M059J (cell line): Measurements from ENCODE around the gene CCDC3. TPM values are rescaled to one million over a fixed set of nuclear protein-coding genes. Genes with fewer than 3 reads are reported as not detected.
A peak's percentile ranks its signal among the peaks of the same experiment; 100 is the strongest.

Experiments
- DNase-seq: peaks from one replicate; pipeline ENCODE4 v3.0.0-alpha.2; 2012; ENCODE audit warnings: low read depth
- total RNA-seq: library from RNA; depleted of rRNA; stranded (reverse); fragments of >200 nt; shearing (Covaris generic); gene quantifications from 2 replicates; pipeline ENCODE4 v1.2.3, GENCODE V29; 2014

CCDC3 gene
- total RNA-seq, 1 experiment from 2014 or later: 2.0 TPM

DNA sequence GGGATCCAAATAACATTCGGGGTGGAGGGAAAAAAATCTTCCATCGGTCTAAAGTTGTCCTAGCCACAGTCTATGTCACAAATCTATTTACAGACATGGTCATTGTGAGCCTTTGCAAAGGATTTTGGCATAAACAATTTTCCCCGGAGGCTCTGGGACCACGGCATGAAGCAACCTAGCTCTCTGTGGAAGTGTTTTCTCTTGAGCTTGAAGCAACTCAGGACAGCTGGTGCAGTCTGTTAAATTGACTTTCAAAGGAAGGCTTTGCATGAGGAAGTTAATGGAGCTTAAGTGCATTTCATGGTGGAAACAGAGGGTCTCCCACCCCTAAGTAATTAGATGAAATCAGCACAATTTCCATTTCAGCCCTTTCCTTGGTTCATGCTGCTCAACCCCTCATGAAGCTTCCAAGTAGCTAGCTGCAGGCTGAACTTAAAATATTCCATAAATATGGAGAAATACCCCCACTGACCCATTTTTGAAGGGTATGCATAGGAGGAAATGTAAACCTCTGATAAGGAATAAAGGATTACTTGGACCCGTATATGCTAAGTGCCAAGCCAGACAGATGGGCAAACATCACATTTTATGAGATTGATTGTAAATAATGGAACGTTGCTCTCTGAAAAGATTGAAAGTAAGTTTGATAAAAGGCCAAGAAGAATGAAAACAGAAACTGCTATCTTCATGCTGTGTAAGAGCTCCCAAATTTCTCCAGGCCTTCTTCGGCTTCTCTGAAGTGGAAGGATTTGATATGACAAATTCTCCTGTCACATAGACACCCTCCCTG, 39.9 kb downstream of the CCDC3 start:
- no peak for DNase-seq

DNA sequence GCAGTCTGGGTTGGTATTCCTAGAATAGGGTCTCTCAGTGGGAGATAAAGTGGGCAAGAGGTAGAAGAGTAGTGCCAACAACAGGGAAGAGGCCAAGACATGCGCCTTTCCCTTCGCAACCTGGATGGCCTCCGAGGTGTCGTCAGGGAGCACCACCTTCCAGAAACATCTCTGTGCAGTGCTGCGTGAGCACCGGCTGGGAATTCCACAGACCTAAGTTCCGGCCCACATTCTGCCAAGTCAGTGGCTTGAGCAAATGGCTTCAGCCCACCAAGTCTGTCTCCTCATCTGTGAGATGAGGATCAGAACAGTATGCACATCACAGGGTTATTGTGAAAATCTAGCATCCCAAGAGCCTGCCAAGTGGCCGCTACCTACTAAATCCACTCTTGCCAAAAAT, 40.6 kb downstream of the CCDC3 start:
- DNase-seq: no peak

DNA sequence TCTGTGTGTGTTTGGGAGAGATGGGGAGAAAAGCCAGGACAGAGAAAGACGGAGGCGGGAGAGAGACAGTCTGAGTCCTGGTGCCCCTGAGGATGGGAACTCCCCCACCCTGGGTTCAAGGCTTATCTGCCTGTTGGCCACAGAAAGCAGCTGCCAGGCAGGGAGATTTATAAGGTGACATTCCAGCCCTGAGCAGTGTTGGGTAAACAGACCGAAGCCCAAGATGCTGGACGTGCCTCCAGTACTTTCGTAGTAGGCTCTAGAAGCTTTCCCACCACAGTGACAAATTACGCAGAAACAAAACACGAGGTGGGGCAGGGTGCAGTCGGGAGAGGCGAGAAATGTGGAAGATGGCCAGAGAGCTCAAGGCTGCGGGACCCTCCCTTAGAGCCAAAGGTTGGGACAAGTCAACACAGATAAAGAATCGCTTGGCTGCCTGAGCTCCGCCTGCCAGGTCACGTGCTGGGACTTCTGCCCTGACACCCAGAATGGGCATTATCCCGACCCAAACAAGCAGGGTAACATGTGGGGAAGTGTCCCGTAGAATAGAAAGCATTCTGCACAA, 41.1 kb downstream of the CCDC3 start:
- DNase-seq: no peak

DNA sequence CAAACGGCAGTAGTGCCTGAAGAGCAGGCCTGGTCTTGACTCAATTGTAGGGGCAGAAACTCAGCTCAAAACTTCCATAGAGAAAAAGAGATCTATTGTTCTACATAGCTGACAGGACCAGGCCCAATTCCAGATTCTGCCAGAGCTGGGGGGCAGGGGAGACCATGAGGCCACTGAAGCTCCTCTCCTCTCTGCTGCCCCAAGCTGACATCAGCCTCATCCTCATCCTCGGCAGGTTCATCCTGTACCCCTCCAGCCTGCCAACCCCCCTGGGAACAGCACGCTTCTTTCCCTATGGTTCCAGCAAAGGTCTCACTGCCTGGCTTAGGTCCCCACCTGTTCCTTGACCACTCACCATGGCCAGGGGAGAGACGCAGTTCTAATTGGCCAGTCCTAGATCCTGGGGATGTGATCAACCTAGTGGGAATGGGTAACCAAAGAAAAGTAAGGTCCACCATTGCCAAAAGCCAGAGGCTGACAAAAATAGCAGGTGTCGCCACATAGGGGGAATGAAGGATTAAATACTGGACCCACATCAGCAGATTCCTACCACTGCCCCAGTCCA, 42.9 kb downstream of the CCDC3 start:
- DNase-seq: no peak

DNA sequence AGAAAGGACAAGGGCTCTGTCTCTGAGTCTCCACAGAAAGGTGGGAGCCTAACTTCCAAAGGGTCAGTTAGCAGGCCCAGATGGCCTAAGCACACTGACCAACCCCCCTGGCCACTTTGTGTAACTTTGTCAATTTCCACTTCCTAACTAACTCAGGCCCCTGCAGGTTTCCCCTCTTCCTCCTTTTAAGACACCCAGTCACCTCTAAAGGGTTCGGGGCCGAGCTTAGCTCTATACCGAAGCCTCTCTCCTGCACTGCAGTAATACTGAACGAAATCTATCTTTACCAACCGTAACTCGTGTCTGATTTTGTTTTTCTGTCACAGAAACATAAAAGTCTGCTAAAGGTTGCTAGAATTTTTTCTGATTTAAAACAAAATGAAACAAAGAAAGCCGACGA, 44.4 kb downstream of the CCDC3 start:
- DNase-seq: no peak

DNA sequence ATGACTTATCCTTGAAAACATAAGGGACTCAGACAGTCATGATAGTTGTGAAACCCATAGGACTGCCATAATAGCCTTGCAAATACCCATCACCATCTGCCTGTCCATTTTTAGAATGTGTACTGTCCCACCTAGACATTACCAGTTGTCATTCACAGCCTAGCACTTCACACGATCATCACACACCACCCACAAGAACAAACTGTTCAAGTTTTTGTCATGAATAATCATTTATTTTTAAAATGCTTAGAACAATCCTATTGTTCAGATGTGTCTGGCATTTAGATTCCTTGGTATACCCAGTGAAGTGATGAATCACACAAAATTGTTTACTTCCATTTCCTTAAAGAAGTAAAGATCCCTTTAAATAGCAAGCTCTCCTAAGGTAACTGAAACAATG, 46.6 kb downstream of the CCDC3 start:
- DNase-seq: no peak

DNA sequence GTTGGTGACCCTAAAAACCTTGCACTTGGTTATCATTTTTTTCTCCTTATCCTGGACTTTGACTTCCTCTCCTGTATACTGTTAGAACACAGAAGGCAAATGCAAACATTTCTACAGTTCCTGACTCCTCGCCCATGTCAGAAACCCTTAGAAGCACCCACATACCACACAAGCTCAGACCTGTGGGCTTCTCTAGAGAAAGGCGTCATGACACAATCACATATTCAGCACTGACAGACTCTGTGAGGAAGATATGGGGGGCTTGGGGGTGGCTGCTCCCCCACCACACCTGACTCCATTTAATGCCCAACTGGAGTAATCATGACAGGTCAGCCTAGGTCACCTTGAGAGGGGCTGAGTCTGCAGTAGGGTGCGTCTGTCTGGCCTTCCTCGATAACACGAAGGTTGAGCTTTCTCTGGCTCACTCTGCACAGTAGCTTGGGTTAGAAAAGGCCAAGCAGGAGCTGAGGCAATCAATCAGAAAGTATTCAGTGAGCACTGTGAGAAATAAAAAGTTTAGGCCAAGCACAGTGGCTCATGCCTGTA, 50.9 kb downstream of the CCDC3 start:
- DNase-seq: no peak

DNA sequence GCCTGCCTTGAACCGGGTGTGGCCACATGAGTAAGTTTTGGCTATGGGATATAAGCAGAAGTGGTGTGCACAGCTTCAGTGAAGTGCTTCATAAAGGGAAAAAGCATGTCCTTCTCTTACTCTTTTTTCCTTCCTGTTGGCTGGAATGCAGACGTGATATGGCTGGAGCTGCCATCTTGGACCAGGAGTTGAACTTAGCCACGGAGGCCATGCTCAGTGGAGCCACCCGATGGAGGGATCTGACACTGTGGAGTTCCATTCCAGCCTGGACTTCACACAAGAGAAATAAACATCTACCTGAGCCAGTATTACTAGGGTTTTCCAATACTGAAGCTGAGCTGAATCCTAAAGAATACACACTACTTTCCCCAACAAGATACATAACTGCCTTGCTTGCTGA, 52.3 kb downstream of the CCDC3 start:
- no peak for DNase-seq

DNA sequence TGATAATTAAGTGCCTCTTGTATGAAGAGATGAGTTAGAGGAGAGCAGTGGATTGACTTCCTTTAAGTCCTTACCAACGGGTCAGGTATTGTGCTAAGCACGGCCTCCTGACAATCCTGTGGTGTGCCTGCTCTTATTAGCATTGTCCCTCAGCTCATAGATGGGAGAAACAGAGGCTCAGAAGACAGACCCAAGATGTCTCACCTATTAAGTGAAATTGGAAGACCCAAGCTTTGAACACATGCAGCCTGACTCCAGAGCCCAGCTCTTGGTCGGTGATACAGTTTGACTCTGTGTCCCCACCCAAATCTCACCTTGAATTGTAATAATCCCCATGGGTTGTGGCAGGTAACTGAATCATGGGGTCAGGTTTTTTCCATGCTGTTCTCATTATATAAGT, 53.8 kb downstream of the CCDC3 start:
- no peak for DNase-seq

DNA sequence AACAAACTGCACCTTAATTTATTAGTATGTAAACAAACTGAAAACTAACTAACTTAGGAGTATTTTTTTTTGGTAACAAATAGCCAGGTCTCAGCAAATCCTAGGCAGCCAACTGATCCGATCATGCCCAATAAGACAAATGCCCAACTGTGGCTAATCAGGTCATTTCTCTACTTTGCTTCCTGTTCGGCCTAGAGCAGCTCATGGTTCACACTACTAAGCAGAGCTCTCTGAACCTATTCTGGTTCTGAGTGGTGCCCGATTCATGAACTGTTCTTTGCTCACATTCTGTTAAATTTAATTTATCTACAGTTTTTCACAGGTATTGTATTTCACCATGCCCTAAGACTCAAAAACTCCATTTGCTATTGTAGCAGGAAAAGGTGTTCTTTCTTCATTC, 55.1 kb downstream of the CCDC3 start:
- no peak for DNase-seq

DNA sequence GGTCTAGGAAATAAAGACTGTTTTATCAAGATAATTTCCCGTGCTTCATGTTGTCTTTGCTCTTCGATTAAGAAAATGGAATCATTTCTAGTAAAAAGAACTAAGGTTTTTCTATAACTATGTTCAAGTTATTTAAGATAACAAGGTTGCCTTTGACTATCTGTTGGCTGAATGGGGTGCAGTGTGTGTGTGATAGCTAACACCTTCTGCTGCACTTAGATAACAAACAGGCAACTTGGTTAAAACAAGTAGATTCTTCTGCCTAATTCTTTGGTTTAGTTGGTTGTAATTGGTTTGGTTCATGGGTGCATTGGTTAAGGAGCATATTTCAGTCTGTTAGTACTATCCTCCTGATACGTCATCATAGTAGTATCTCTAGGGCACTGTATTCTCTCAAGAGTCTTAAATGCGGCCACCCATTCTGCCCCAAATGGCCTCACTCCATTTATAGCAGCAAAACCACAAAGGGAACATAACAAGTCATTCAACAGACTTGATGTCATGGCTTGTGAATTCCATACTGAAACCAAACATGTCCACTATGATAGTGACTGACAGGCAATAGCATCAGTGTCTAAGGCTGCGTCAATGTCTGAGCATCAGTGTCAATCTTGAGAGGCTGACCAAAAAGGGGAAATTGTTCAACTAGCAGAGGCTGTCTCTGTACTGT, 55.7 kb downstream of the CCDC3 start:
- DNase-seq: peak; percentile 24

DNA sequence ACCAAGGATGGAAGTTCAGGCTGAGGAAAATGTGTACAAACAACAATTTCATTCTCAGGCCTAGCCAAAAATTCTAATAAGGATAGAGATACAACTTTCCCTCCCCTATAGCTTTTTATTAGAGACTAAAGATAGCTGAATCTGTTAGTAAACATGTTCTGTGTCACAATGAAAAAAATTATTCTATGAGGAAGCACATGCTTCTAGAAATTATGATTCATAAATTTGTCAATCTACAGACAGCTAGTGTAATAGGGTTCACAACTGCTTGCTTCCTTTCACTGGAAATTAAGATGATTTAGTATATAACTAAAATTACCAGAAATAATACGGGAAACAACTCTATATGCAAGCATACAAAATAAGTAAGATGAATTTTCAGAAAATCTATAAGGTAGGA, 56.6 kb downstream of the CCDC3 start:
- DNase-seq: no peak

DNA sequence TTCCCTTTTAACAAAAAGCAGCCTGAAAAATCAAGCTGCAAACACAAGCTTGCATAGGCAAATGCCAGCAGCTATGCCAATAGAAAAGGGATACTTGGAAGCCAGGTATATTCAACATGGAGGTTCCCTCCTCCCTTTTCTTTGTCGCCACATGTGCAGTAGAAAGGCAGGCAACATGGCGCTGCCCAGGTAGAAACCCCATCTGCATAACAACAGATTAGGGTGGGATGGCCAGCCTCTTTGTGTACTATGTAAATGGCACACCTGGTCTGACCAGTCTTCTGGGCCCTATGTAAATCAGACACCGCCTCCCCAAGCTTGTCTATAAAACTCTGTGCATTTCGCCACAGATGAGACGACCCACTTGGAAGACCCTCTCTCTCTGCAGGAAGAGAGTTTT, 58.1 kb downstream of the CCDC3 start:
- no peak for DNase-seq

DNA sequence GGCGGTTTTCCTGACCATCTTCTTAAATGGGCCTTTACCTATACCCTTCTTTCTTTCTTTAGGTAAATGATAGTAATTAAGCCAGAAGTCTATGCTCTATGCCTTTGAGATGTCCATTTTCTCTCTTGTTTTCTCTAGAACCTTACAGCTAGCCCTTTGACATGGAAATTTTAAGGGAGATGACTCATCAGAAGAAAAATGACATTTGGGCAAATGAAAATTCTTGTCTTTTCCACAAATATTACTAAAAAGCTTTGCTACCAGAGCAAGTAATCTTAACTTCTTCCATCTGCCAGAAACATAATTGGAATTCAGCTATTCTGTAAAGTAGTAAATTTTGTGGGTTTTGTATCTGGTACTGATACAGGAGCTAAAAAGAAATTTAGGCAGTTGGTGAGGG, 59.5 kb downstream of the CCDC3 start:
- no peak for DNase-seq

DNA sequence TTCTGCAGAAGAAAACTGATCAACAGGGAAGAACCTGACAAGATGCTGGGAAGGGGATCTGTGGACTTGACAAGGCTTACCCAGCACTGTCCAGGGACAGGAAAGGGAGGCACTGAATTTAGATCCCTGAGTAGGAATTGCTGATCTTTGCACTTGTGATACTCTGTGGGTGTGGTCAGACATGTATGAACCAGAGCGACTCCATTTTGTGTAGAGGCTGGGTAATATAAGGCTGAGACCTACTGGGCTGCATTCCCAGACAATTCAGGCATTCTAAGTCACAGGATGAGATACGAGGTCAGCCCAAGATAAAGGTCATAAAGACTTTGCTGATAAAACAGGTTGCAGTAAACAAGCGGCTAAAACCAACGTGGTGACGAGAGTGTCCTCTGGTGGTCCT, 60.7 kb downstream of the CCDC3 start:
- no peak for DNase-seq

DNA sequence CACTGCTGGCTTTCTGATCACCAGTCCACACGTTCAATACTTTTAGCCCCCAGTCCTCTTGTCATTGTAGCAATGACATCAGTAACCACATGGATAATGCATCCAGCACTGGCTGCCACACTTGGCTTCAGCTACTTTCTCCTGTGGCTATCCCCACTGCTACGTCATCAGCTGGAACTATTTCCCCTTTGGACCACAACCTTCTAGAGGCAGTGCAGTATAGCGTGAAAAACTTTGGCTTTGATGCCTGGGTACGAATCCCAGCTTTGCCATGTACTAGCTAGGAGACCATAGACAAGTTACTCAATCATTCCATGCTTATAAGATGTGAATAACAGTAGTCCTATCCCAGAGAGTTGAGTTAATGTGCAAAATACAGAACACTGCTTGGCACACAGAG, 63.2 kb downstream of the CCDC3 start:
- peak; percentile 47 for DNase-seq

DNA sequence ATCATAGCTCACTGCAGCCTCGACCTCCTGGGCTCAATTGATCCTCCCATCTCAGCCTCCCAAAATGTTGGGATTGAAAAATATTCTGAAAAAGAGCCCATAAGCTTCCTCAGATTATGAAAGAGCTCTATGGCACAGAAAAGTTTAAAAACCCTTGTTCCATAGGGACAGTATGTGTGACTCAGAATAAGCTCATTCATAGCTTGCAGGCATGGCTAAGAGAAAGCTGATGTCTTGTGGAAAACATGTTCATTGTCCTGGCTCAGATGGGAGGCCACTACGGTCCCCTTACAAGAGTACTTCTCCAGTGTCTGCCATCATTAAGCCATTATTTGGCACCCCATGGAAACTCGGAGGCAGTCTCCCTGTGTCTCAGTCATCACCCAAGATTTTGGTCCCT, 64.0 kb downstream of the CCDC3 start:
- peak; percentile 50 for DNase-seq

DNA sequence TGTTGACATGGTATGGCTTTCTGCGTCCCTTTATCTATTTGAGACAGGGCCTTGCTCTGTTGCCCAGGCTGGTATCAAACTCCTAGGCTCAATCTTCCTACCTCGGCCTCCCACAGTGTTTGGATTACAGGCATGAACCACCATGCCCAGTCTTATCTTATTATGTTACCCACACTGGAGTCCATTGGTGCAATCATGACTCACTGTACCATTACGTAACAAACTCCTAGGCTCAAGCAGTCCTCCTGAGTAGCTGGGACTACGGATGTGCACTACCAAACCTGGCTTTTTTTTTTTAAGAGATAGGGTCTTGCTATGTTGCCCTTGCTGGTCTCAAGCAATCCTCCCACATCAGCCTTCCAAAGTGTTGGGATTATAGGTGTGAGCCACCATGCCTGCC, 66.7 kb downstream of the CCDC3 start:
- peak; percentile 67 for DNase-seq

DNA sequence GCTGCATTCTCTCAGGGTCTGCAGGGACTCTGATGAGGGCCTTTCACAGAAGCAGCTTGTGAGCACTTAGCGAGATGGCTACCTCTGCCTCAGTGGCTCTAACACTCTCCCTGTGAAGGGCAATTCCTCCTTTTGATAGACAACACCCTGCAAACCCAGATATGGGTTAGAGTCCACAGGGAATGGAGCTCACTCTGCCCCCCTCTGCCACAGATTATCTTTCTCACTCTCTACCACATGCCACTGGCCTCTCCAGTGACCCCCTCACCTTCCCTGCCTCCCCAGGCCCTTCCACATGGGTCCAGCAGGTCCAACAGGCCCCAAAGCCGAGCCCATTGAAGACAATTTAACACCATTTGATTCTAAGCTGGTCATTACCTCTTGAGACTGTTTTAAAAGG, 72.1 kb downstream of the CCDC3 start:
- no peak for DNase-seq

DNA sequence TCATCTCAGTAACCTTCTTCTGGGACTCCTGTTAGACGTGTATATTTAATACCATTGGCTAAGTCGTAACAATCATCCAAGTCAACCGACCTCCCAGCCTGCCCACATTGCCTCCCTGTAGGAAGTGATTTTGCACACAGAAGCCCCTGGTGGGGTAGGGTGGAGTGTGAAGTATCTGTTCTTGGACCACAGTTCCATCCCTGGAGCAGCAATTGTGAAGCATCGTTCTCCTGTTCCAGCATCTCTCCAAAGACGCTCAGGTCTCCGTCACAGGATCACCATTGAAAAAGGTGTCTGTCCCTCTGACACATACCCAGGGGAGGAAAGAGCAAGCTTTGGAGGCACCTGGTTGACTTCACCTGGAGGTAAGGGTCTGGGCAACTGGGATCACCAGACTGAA, 72.9 kb downstream of the CCDC3 start:
- no peak for DNase-seq

DNA sequence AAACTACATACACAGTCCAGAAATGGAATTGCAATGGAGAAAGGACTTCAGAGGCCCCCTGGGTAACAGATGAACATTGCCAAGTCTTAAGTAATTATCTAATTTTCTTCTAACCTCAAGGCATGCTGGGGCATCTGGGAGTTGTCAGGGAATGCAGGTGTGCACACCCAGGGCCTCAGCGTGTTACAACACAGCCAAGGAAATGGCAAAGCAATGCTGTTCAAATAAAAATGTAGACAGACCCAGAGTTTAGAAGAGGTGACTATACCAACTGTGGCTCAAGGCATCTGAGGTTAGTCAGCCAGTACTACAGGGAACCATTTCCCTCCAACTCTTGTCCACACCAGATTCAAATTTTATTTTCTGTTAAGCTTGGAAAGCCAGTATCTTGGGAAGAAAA, 73.6 kb downstream of the CCDC3 start:
- no peak for DNase-seq

DNA sequence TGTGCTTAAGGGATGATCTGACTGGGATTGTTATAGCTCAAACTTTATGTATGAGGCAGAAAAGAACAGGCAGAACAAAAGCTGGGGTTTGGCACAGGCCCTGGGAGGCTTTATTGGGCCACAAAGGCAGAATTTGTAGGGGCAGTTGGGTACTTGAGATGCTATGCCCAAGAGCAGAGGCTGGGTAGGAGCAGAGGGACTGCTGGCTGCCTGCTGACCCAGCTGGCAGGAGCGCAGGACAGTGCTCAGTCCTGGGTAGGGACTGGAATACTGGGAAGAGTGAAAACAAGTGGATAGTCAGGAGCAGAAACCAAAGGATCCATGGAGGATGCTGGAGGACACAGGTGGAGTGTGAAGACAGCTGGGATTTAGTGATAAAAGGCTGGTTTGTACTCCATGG, 75.7 kb downstream of the CCDC3 start:
- no peak for DNase-seq

DNA sequence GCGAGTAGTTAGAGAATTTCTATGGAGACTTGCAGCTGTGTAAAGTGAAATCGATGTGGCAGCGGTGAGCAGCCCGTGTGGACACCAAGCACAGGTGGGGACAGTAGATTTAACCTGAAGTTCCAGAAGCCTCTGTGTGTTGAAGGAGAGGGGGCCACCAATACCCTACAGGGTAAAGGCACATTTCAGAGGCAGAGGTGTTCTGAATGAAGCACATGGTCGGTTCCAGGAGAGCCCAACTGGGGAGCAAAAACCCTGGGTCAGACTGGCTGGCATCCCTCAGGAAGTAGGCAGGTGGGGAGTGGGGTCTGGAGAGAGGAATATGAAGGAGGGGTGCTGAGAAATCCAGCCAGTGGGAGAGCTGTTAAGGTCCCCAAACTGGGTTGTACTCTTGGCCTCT, 76.6 kb downstream of the CCDC3 start:
- no peak for DNase-seq
